MCF 10A (cell line): ENCODE measurements around the gene OXT. TPM values are rescaled to one million over a fixed set of nuclear protein-coding genes. Genes with fewer than 3 reads are reported as not detected.

Source experiments
- BruUV-seq: library from RNA; stranded (reverse); fragments of 400-500 nt; replicated peaks from 2 replicates; lab custom pipeline; 2021; lab: Mats Ljungman, UMichigan
- CTCF ChIA-PET: fragments of 300-600 bp; sonication (Branson Sonifier 250); formaldehyde crosslinking; extraction: SDS; loops from one replicate; lab custom pipeline; 2021; ENCODE audit warnings: antibody characterized with exemption, inconsistent platforms; lab: Yijun Ruan, JAX
- POLR2A ChIA-PET: fragments of 300-600, 350-650 bp; sonication (Branson Sonifier 250); formaldehyde crosslinking; extraction: SDS; loops from one replicate; lab custom pipeline; 2020; ENCODE audit warnings: antibody characterized with exemption, inconsistent platforms; lab: Yijun Ruan, JAX
- DNase-seq: peaks from one replicate; pipeline ENCODE4 v3.0.0-alpha.2; 2018; ENCODE audit not compliant: unreplicated experiment
- H3K27ac Mint-ChIP-seq: one replicate; pipeline ENCODE4 v1.8.0; 2022; ENCODE audit warnings: mild to moderate bottlenecking, low read depth, mixed read lengths; ENCODE audit not compliant: unreplicated experiment
- H3K27me3 Mint-ChIP-seq: one replicate; pipeline ENCODE4 v1.8.0; 2022; ENCODE audit warnings: mixed read lengths; ENCODE audit not compliant: insufficient read depth, unreplicated experiment
- H3K36me3 Mint-ChIP-seq: one replicate; pipeline ENCODE4 v1.8.0; 2022; ENCODE audit warnings: mild to moderate bottlenecking, moderate library complexity, mixed read lengths; ENCODE audit not compliant: insufficient read depth, unreplicated experiment
- H3K4me1 Mint-ChIP-seq: one replicate; pipeline ENCODE4 v1.8.0; 2022; ENCODE audit warnings: mixed read lengths; ENCODE audit not compliant: insufficient read depth, unreplicated experiment
- H3K4me3 Mint-ChIP-seq: one replicate; pipeline ENCODE4 v1.8.0; 2022; ENCODE audit warnings: mild to moderate bottlenecking, moderate library complexity, mixed read lengths; ENCODE audit not compliant: unreplicated experiment
- H3K9me3 Mint-ChIP-seq: one replicate; pipeline ENCODE4 v1.8.0; 2022; ENCODE audit warnings: mixed read lengths; ENCODE audit not compliant: unreplicated experiment
- CTCF ChIP-seq: fragments of 200-600 bp; IDR thresholded peaks from one replicate; pipeline ENCODE4 v1.8.0; 2022; ENCODE audit warnings: antibody characterized with exemption, mild to moderate bottlenecking; ENCODE audit not compliant: unreplicated experiment
- intact Hi-C: fragments of 100-400 bp; cut with micrococcal nuclease; formaldehyde crosslinking; loops from 2 replicates; pipeline ENCODE4 v1.14.1; 2022
- total RNA-seq: library from RNA; stranded (reverse); gene quantifications from 2 replicates; pipeline ENCODE4 v1.2.3, GENCODE V29; 2022

OXT gene
- total RNA-seq, 1 experiment from 2014 or later: not detected

DNA sequence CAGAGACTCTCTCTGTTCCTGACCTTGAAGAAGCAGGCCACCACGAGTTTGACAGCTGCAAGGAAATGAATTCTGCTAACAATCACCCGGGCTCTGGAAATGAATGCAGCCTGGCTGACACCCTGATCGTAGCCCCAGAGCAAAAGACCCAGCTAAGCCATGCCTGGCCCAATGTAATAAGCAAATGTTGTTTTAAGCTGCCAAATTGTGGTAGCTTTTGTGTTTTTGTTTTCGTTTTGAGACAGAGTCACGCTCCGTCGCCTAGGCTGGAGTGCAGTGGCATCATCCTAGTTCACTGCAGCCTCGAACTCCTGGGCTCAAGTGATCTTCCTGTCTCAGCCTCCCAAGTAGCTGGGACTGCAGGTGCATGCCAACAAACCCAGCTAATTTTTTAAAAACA lies 3.3 kb upstream of the OXT start:
- Mint-ChIP-seq H3K27me3 (no peaks in the 10 kb centered on the region), H3K36me3 (no peaks in the 10 kb centered on the region), H3K4me3 (no peak overlapping the region), H3K27ac (no peak overlapping the region), H3K9me3 (no peaks in the 10 kb centered on the region), H3K4me1 (peaks cover 11% of the 10 kb centered on the region)
- no peak for TF ChIP-seq CTCF
- ChIA-PET POLR2A (interaction anchor here (0.9 kb wide), 1 partner anchor 42 kb away, joined by 3 read pairs; no protein-coding TSS in a partner anchor), CTCF (interaction anchor here (0.7 to 1.6 kb wide), 3 partner anchors 10 to 786 kb away, joined by 3 read pairs; no protein-coding TSS in a partner anchor)
- no peak for DNase-seq
- BruUV-seq: no TSS peak
- intact Hi-C loops: no loop called here

DNA sequence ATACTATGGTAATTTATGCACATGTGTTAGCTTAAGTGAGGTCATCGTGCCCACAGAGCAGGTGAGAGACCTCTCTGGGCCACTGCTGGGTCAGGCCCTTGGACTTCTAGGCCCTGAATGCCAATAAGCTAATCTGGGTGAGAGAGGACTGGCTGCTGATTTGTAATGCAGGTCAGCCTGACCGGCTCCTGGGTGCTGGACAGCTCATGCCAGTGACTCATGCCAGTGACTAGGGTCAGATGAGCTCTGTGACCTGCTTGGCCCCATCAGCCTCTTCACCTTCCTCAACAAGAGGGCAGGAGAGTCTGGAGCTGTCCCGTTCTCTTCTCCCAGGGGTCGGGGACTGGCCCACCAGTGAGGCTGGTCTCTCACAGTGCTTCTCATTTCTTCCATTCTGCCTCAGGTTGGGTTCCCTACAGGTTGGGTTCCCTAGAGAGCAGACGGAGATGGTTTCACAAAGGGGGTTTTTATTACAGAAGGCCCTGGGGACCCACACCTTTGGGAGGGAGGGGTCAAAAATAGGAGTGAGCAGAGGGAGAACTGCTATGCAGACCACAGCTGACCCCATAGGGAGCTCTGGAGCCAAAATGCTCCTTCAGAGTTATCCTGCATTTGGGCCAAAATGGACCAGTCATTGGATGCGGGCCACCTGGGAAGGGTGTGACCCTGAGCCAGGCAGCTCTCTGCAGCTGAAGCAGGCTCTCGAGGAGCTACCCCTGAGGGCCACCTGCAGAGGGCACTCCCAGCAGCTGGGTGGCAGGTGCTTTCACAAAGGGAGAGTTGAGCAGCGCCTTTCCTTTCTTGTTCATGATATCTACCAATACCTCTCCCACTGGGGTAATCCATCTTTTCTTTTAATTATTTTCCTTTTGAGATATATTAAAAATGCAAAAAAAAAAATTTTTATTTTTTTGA lies 2.2 kb upstream of the OXT start:
- H3K4me1 Mint-ChIP-seq: peaks cover 11% of the 10 kb centered on the region
- BruUV-seq: no TSS peak
- ChIA-PET CTCF (interaction anchor here (0.8 to 2.2 kb wide), 5 partner anchors 13 to 47 kb away, joined by 3 to 13 read pairs (median 5); no protein-coding TSS in a partner anchor), POLR2A (interaction anchor here (0.9 kb wide), 1 partner anchor 41 kb away, joined by 3 read pairs; no protein-coding TSS in a partner anchor)
- DNase-seq: no peak
- no peaks in the 10 kb centered on the region for H3K27me3 Mint-ChIP-seq
- no peaks in the 10 kb centered on the region for H3K9me3 Mint-ChIP-seq
- intact Hi-C loops: no loop called here
- no peak for TF ChIP-seq CTCF
- H3K36me3 Mint-ChIP-seq: no peaks in the 10 kb centered on the region
- H3K4me3 Mint-ChIP-seq: no peak overlapping the region
- H3K27ac Mint-ChIP-seq: no peak overlapping the region

GRCh38 chr20:3070725-3071124 lies 695 bp upstream of the OXT start:
- H3K27me3 Mint-ChIP-seq: no peaks in the 10 kb centered on the region
- no peaks in the 10 kb centered on the region for H3K9me3 Mint-ChIP-seq
- ChIA-PET POLR2A (no interaction called here), CTCF (interaction anchor here (2.2 kb wide), 1 partner anchor 18 kb away, joined by 13 read pairs; no protein-coding TSS in a partner anchor)
- H3K4me3 Mint-ChIP-seq: no peak overlapping the region
- TF ChIP-seq CTCF: no peak
- H3K36me3 Mint-ChIP-seq: no peaks in the 10 kb centered on the region
- peaks cover 18% of the 10 kb centered on the region for H3K4me1 Mint-ChIP-seq
- intact Hi-C loops: no loop called here
- no peak overlapping the region for H3K27ac Mint-ChIP-seq
- BruUV-seq: no TSS peak
- DNase-seq: no peak

DNA sequence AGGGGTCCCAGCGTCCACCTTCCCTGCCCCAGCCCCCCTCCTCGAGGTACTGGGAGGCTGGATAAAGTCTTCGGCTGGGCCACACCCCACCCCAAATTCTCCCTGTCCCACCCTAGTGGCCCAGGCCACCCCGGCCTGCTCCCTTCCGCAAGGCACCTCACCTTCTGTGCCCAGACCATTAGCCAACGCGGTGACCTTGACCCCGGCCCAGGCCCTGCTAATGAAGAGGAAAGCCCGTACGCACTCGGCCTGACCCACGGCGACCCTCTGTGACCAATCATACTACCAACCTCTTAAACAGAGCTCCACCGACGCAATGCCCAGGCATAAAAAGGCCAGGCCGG lies 182 bp upstream of the OXT start:
- no peak overlapping the region for H3K4me3 Mint-ChIP-seq
- POLR2A ChIA-PET: no interaction called here

More for the DNA sequence above, 182 bp upstream of the OXT start:
- H3K36me3 Mint-ChIP-seq: no peaks in the 10 kb centered on the region
- CTCF ChIA-PET: no interaction called here
- no peak for DNase-seq
- no peaks in the 10 kb centered on the region for H3K27me3 Mint-ChIP-seq
- TF ChIP-seq CTCF: no peak
- H3K27ac Mint-ChIP-seq: no peak overlapping the region
- intact Hi-C loops: no loop called here
- H3K9me3 Mint-ChIP-seq: no peaks in the 10 kb centered on the region
- peaks cover 18% of the 10 kb centered on the region for H3K4me1 Mint-ChIP-seq
- no TSS peak for BruUV-seq
